IMR-90 (cell line): Measurements from ENCODE around the gene ME3. TPM values are rescaled to one million over a fixed set of nuclear protein-coding genes. Genes with fewer than 3 reads are reported as not detected.

Experiments
- ATAC-seq: fragments of 200-7000 bp; cut with Tn5 transposase; 2 replicates; pipeline ENCODE4 v1.9.1; 2020; ENCODE audit warnings: low read depth, mild to moderate bottlenecking, moderate library complexity
- BruUV-seq: library from RNA; stranded (reverse); fragments of 400-500 nt; replicated peaks from 2 replicates; lab custom pipeline; 2021; lab: Mats Ljungman, UMichigan
- CTCF ChIA-PET: fragments of 300-600 bp; formaldehyde crosslinking; extraction: SDS; loops from one replicate; lab custom pipeline; 2021; ENCODE audit warnings: antibody characterized with exemption; lab: Yijun Ruan, JAX
- POLR2A ChIA-PET: fragments of 300-600 bp; sonication (Branson Sonifier 250); formaldehyde crosslinking; loops from one replicate; lab custom pipeline; 2022; ENCODE audit warnings: antibody characterized with exemption; ENCODE audit not compliant: unreplicated experiment; lab: Charles Lee
- DNase-seq: peaks from one replicate; pipeline ENCODE4 v3.0.0; 2013
- H2AFZ ChIP-seq: replicated peaks from 2 replicates; pipeline ENCODE3; 2013; ENCODE audit warnings: low read length, mild to moderate bottlenecking; ENCODE audit not compliant: poor library complexity
- H2AK5ac ChIP-seq: 2 replicates; pipeline ENCODE4 v1.6.1; 2013; ENCODE audit warnings: low read depth, low read length, inconsistent platforms
- H2AK9ac ChIP-seq: replicated peaks from 2 replicates; pipeline ENCODE3; 2013; ENCODE audit warnings: mild to moderate bottlenecking, low read depth, low read length, moderate library complexity; ENCODE audit not compliant: poor library complexity
- H2BK120ac ChIP-seq: 2 replicates; pipeline ENCODE4 v1.6.1; 2013; ENCODE audit warnings: low read depth, low read length, inconsistent platforms
- H2BK15ac ChIP-seq: 3 replicates; pipeline ENCODE4 v1.6.1; 2013; ENCODE audit warnings: low read depth, low read length, inconsistent platforms
- H2BK20ac ChIP-seq: 2 replicates; pipeline ENCODE4 v1.6.1; 2013; ENCODE audit warnings: low read depth, mild to moderate bottlenecking, inconsistent platforms, low read length, moderate library complexity
- H2BK5ac ChIP-seq: 2 replicates; pipeline ENCODE4 v1.6.1; 2013; ENCODE audit warnings: mild to moderate bottlenecking, low read depth, low read length, inconsistent platforms; ENCODE audit not compliant: poor library complexity, severe bottlenecking
- H3K14ac ChIP-seq: replicated peaks from 2 replicates; pipeline ENCODE4 v1.6.1; 2013; ENCODE audit warnings: low read depth, low read length, inconsistent platforms
- H3K18ac ChIP-seq: 2 replicates; pipeline ENCODE4 v1.6.1; 2013; ENCODE audit warnings: low read depth, low read length, control low read depth
- H3K23ac ChIP-seq: 2 replicates; pipeline ENCODE4 v1.6.1; 2013; ENCODE audit warnings: low read depth, low read length, inconsistent platforms
- H3K27ac ChIP-seq: 2 replicates; pipeline ENCODE4 v1.5.1; 2013; ENCODE audit warnings: mild to moderate bottlenecking, control low read depth, low read length; ENCODE audit not compliant: insufficient read depth
- H3K27me3 ChIP-seq: 2 replicates; pipeline ENCODE4 v1.6.1; 2013; ENCODE audit warnings: low read length; ENCODE audit not compliant: control insufficient read depth, insufficient read depth
- H3K36me3 ChIP-seq: 2 replicates; pipeline ENCODE4 v1.6.1; 2013; ENCODE audit warnings: low read length, mixed read lengths; ENCODE audit not compliant: control insufficient read depth, insufficient read depth
- H3K4ac ChIP-seq: 2 replicates; pipeline ENCODE4 v1.6.1; 2013; ENCODE audit warnings: low read depth, low read length, inconsistent platforms
- H3K4me1 ChIP-seq: 2 replicates; pipeline ENCODE4 v1.6.1; 2013; ENCODE audit warnings: low read length, mixed read lengths; ENCODE audit not compliant: control insufficient read depth, insufficient read depth
- H3K4me2 ChIP-seq: 2 replicates; pipeline ENCODE4 v1.6.1; 2013; ENCODE audit warnings: low read depth, mild to moderate bottlenecking, control low read depth, low read length, moderate library complexity
- H3K4me3 ChIP-seq: 2 replicates; pipeline ENCODE4 v1.5.1; 2013; ENCODE audit warnings: low read depth, mild to moderate bottlenecking, control low read depth, low read length, moderate library complexity; ENCODE audit not compliant: insufficient read depth
- H3K56ac ChIP-seq: 2 replicates; pipeline ENCODE4 v1.6.1; 2013; ENCODE audit warnings: low read length, inconsistent platforms; ENCODE audit not compliant: insufficient read depth; ENCODE audit errors: extremely low read depth
- H3K79me1 ChIP-seq, 2 experiments: 2 replicates each; pipeline ENCODE4 v1.6.1; 2013; ENCODE audit warnings: low read length in 2 of 2, inconsistent platforms in 1 of 2, low read depth in 1 of 2
- H3K9ac ChIP-seq: 2 replicates; pipeline ENCODE4 v1.6.1; 2013; ENCODE audit warnings: low read depth, low read length, control low read depth
- H3K9me1 ChIP-seq: 2 replicates; pipeline ENCODE4 v1.6.1; 2013; ENCODE audit warnings: low read length, inconsistent platforms; ENCODE audit not compliant: insufficient read depth
- H3K9me3 ChIP-seq: 2 replicates; pipeline ENCODE4 v1.6.1; 2013; ENCODE audit warnings: low read length; ENCODE audit not compliant: control insufficient read depth, insufficient read depth
- H4K20me1 ChIP-seq: 2 replicates; pipeline ENCODE4 v1.6.1; 2013; ENCODE audit warnings: low read length, inconsistent platforms; ENCODE audit not compliant: insufficient read depth
- H4K5ac ChIP-seq: 2 replicates; pipeline ENCODE4 v1.6.1; 2013; ENCODE audit warnings: mild to moderate bottlenecking, low read depth, low read length, control low read depth
- H4K8ac ChIP-seq, 2 experiments: 2 replicates each; pipeline ENCODE4 v1.6.1; 2013; ENCODE audit warnings: low read depth in 2 of 2, low read length in 2 of 2, control low read depth in 1 of 2, inconsistent platforms in 1 of 2
- H4K91ac ChIP-seq: 2 replicates; pipeline ENCODE4 v1.6.1; 2013; ENCODE audit warnings: low read depth, low read length, inconsistent platforms; ENCODE audit not compliant: insufficient read depth
- BHLHE40 ChIP-seq: fragments of 150-350 bp; IDR thresholded peaks from 2 replicates; pipeline ENCODE4 v1.6.1; 2016; ENCODE audit warnings: mild to moderate bottlenecking, low read depth, low read length
- CEBPB ChIP-seq: IDR thresholded peaks from 2 replicates; pipeline ENCODE4 v1.6.1; 2012; ENCODE audit warnings: low read depth, low read length, improper control_type of control experiment
- CHD1 ChIP-seq: IDR thresholded peaks from 2 replicates; pipeline ENCODE4 v1.6.1; 2012; ENCODE audit warnings: low read depth, low read length, improper control_type of control experiment
- CTCF ChIP-seq: conservative IDR thresholded peaks from 2 replicates; pipeline ENCODE4 v1.5.1; 2012; ENCODE audit warnings: mild to moderate bottlenecking, low read depth, low read length, improper control_type of control experiment
- ELK1 ChIP-seq: fragments of 150-350 bp; IDR thresholded peaks from 2 replicates; pipeline ENCODE4 v1.6.1; 2016; ENCODE audit warnings: low read depth, mild to moderate bottlenecking, low read length, moderate library complexity, borderline replicate concordance
- FOS ChIP-seq: fragments of 150-350 bp; IDR thresholded peaks from 2 replicates; pipeline ENCODE4 v1.6.1; 2016; ENCODE audit warnings: low read depth, low read length
- MAFK ChIP-seq: IDR thresholded peaks from 2 replicates; pipeline ENCODE4 v1.6.1; 2012; ENCODE audit warnings: low read depth, low read length, improper control_type of control experiment
- MAZ ChIP-seq: IDR thresholded peaks from 2 replicates; pipeline ENCODE4 v1.6.1; 2012; ENCODE audit warnings: low read depth, mild to moderate bottlenecking, low read length, improper control_type of control experiment, moderate library complexity, borderline replicate concordance
- MXI1 ChIP-seq: IDR thresholded peaks from 2 replicates; pipeline ENCODE4 v1.6.1; 2012; ENCODE audit warnings: low read depth, mild to moderate bottlenecking, low read length, moderate library complexity, borderline replicate concordance
- NFE2L2 ChIP-seq: fragments of 150-350 bp; IDR thresholded peaks from 2 replicates; pipeline ENCODE4 v1.6.1; 2016; ENCODE audit warnings: low read depth, mild to moderate bottlenecking, low read length
- POLR2A ChIP-seq: IDR thresholded peaks from 2 replicates; pipeline ENCODE4 v1.6.1; 2012; ENCODE audit warnings: mild to moderate bottlenecking, low read depth, low read length
- RAD21 ChIP-seq: IDR thresholded peaks from 2 replicates; pipeline ENCODE4 v1.6.1; 2012; ENCODE audit warnings: low read length, improper control_type of control experiment
- RCOR1 ChIP-seq: IDR thresholded peaks from 2 replicates; pipeline ENCODE4 v1.6.1; 2012; ENCODE audit warnings: mild to moderate bottlenecking, low read length, improper control_type of control experiment; ENCODE audit not compliant: insufficient replicate concordance
- RFX5 ChIP-seq: IDR thresholded peaks from 2 replicates; pipeline ENCODE4 v1.8.0; 2012; ENCODE audit warnings: low read depth, mild to moderate bottlenecking, low read length, moderate library complexity
- SMC3 ChIP-seq: fragments of 150-350 bp; IDR thresholded peaks from 2 replicates; pipeline ENCODE4 v1.6.1; 2016; ENCODE audit warnings: low read depth, mild to moderate bottlenecking, antibody characterized with exemption, low read length, moderate library complexity
- USF2 ChIP-seq: fragments of 150-350 bp; IDR thresholded peaks from 2 replicates; pipeline ENCODE4 v1.6.1; 2017; ENCODE audit warnings: mild to moderate bottlenecking, antibody characterized with exemption, low read length, low read depth
- WGBS, 2 experiments: methylation state at CpG; one replicate each; pipeline versions ENCODE4 v1.1.5 to v1.1.7; 2013; ENCODE audit warnings: missing lambda C conversion rate in 2 of 2; ENCODE audit not compliant: insufficient read length in 1 of 2; ENCODE audit errors: extremely low coverage in 2 of 2; 5-methylcytosine and 5-hydroxymethylcytosine counted together
- dilution Hi-C: fragments of 300-500 bp; cut with HindIII; formaldehyde crosslinking; loops from one replicate; pipeline ENCODE4 v1.14.3; 2018; ENCODE audit warnings: low sequenced_read_pairs; ENCODE audit not compliant: unreplicated experiment
- in situ Hi-C: fragments of 300-500 bp; cut with MboI; formaldehyde crosslinking; loops from 3 replicates; pipeline ENCODE4 v1.14.3; 2019; ENCODE audit warnings: low sequenced_read_pairs, inconsistent platforms, mixed read lengths
- intact Hi-C: fragments of 100-400 bp; cut with micrococcal nuclease; formaldehyde crosslinking; loops from 2 replicates; pipeline ENCODE4 v1.10.0; 2022
- polyA plus RNA-seq, 3 experiments: library from polyadenylated mRNA; depleted of rRNA; stranded (reverse); fragments of >200 nt; gene quantifications; 2 replicates each; pipeline ENCODE4 v1.2.3, GENCODE V29; 2012; ENCODE audit warnings: low replicate concordance in 1 of 3
- total RNA-seq: library from RNA; depleted of rRNA; stranded (reverse); fragments of >200 nt; gene quantifications from 2 replicates; pipeline ENCODE4 v1.2.3, GENCODE V29; 2012

The ME3 gene
- total and polyA plus RNA-seq, 2 of the 4 experiments (the other 2 are of a cell fraction): 7.8 to 9.0 TPM

- Histone ChIP-seq H3K27me3 (no peaks in the 10 kb centered on the region), H2BK15ac (peak overlapping the region; percentile 35; the same call in 2 of the 3 replicates), H3K27ac (no peak overlapping the region), H3K14ac (peak overlapping the region; percentile 71), H2AK5ac (peak overlapping the region; percentile 68), H2BK5ac (peak overlapping the region; percentile 72), H4K8ac (peak overlapping the region; percentile 29 to 77; a peak in 3 of 4 replicates), H2AFZ (no peak overlapping the region), H3K23ac (peak overlapping the region; percentile 81; the same call in 1 of the 2 replicates), H4K91ac (peak overlapping the region; percentile 64; the same call in 1 of the 2 replicates), H2BK20ac (peak overlapping the region; percentile 94), H4K5ac (peak overlapping the region; percentile 90; the same call in 1 of the 2 replicates), H3K4me1 (peaks cover 22% of the 10 kb centered on the region), H3K79me1 (peaks cover 4 to 34% of the 10 kb centered on the region in 2 experiments), H4K20me1 (no peaks in the 10 kb centered on the region), H3K9me3 (no peaks in the 10 kb centered on the region), H3K4ac (peak overlapping the region; percentile 78), H3K9ac (no peak overlapping the region), H3K9me1 (peaks cover 15% of the 10 kb centered on the region), H3K36me3 (no peaks in the 10 kb centered on the region), H3K56ac (peak overlapping the region; percentile 48; the same call in 1 of the 2 replicates), H3K18ac (peak overlapping the region; percentile 94; the same call in 1 of the 2 replicates), H2BK120ac (peak overlapping the region; percentile 91), H2AK9ac (no peak overlapping the region), H3K4me3 (no peak overlapping the region), H3K4me2 (peak overlapping the region; percentile 54; the same call in 1 of the 2 replicates)
- in situ Hi-C loops: no loop called here
- DNase-seq (no peak), ATAC-seq (peak; percentile 25; the same call in 1 of the 2 replicates)
- BruUV-seq: no TSS peak
- WGBS, 2 experiments: no CpG with 5 or more reads among the region's 1 CpG
- no peak for TF ChIP-seq RCOR1
- no peak for TF ChIP-seq USF2
- TF ChIP-seq RAD21: no peak
- TF ChIP-seq NFE2L2: no peak
- TF ChIP-seq CEBPB: no peak
- TF ChIP-seq MAZ: no peak
- no peak for TF ChIP-seq POLR2A
- TF ChIP-seq MAFK: no peak
- no peak for TF ChIP-seq SMC3
- no peak for TF ChIP-seq RFX5
- no peak for TF ChIP-seq ELK1
- TF ChIP-seq FOS: no peak
- TF ChIP-seq CHD1: no peak
- TF ChIP-seq CTCF: no peak
- no peak for TF ChIP-seq MXI1
- TF ChIP-seq BHLHE40: no peak
- ChIA-PET POLR2A (interaction anchor here (0.6 to 1.0 kb wide), 2 partner anchors 83 to 102 kb away, joined by 3 read pairs; no protein-coding TSS in a partner anchor), CTCF (interaction anchor here (1.0 to 1.7 kb wide), 3 partner anchors 30 to 165 kb away, joined by 3 to 6 read pairs (median 4); no protein-coding TSS in a partner anchor)
- dilution Hi-C loops: no loop called here
- intact Hi-C loops: no loop called here
Measured at GRCh38 chr11:86638673-86639072, 33.7 kb downstream of the ME3 start.
